SK-N-SH treated with all-trans-retinoic acid at 6 μM for 48 hours (cell line): ENCODE measurements around the gene SSR4.

Experiments
- ATAC-seq: fragments of 200-7000 bp; cut with Tn5 transposase; 3 replicates; pipeline ENCODE4 v1.9.1; 2020; ENCODE audit warnings: mild to moderate bottlenecking, moderate library complexity
- ARNTL ChIP-seq: fragments of 450-650 bp; formaldehyde crosslinking; IDR thresholded peaks from 2 replicates; pipeline ENCODE4 v1.5.0; 2020; ENCODE audit warnings: low read depth, mild to moderate bottlenecking, moderate library complexity, borderline replicate concordance
- BACH2 ChIP-seq: fragments of 250-450 bp; sonication (Bioruptor Pico); IDR thresholded peaks from 2 replicates; pipeline ENCODE4 v1.9.0; 2021; ENCODE audit warnings: mild to moderate bottlenecking, borderline replicate concordance
- CSDC2 ChIP-seq: fragments of 250-450 bp; sonication (Bioruptor Pico); IDR thresholded peaks from 2 replicates; pipeline ENCODE4 v1.5.0; 2020; ENCODE audit warnings: mild to moderate bottlenecking, moderate library complexity
- ESRRG ChIP-seq: fragments of 250-450 bp; sonication (Bioruptor Pico); IDR thresholded peaks from 2 replicates; pipeline ENCODE4 v1.6.1; 2021; ENCODE audit warnings: mild to moderate bottlenecking
- GLIS3 ChIP-seq: fragments of 250-450 bp; sonication (Bioruptor Pico); IDR thresholded peaks from 2 replicates; pipeline ENCODE4 v1.5.0; 2020; ENCODE audit warnings: mild to moderate bottlenecking, moderate library complexity
- ISL1 ChIP-seq: fragments of 250-450 bp; sonication (Bioruptor Pico); IDR thresholded peaks from 2 replicates; pipeline ENCODE4 v2.1.2; 2022; ENCODE audit warnings: mild to moderate bottlenecking, moderate library complexity
- OSR1 ChIP-seq: fragments of 250-450 bp; sonication (Bioruptor Pico); IDR thresholded peaks from 2 replicates; pipeline ENCODE4 v1.8.0; 2022; ENCODE audit warnings: moderate library complexity, mild to moderate bottlenecking, inconsistent platforms
- TCF4 ChIP-seq: fragments of 250-450 bp; sonication (Bioruptor Pico); IDR thresholded peaks from 2 replicates; pipeline ENCODE4 v1.8.0; 2021; ENCODE audit warnings: mild to moderate bottlenecking, moderate library complexity, borderline replicate concordance
- TOX ChIP-seq: fragments of 250-450 bp; sonication (Bioruptor Pico); IDR thresholded peaks from 2 replicates; pipeline ENCODE4 v1.8.0; 2021; ENCODE audit warnings: mild to moderate bottlenecking, moderate library complexity, borderline replicate concordance
- ZC3H10 ChIP-seq: fragments of 250-450 bp; sonication (Bioruptor Pico); IDR thresholded peaks from 2 replicates; pipeline ENCODE4 v1.5.1; 2021; ENCODE audit warnings: mild to moderate bottlenecking, moderate library complexity
- ZFP3 ChIP-seq: fragments of 250-450 bp; sonication (Bioruptor Pico); IDR thresholded peaks from 2 replicates; pipeline ENCODE4 v1.5.0; 2020; ENCODE audit warnings: mild to moderate bottlenecking, moderate library complexity
- ZFP30 ChIP-seq: fragments of 450-650 bp; formaldehyde crosslinking; IDR thresholded peaks from 2 replicates; pipeline ENCODE4 v1.5.0; 2022; ENCODE audit warnings: mild to moderate bottlenecking, moderate library complexity
- ZNF565 ChIP-seq: fragments of 450-650 bp; formaldehyde crosslinking; conservative IDR thresholded peaks from 2 replicates; pipeline ENCODE4 v1.5.0; 2020; ENCODE audit warnings: low read depth, mild to moderate bottlenecking, moderate library complexity
- ZNF70 ChIP-seq: fragments of 450-650 bp; formaldehyde crosslinking; IDR thresholded peaks from 2 replicates; pipeline ENCODE4 v1.5.0; 2020; ENCODE audit warnings: mild to moderate bottlenecking, moderate library complexity
- ZNF8 ChIP-seq: fragments of 450-650 bp; formaldehyde crosslinking; IDR thresholded peaks from 2 replicates; pipeline ENCODE4 v1.5.0; 2020; ENCODE audit warnings: mild to moderate bottlenecking, moderate library complexity
- TF ChIP-seq, protein P1 (sequence below): fragments of 250-450 bp; sonication (Bioruptor Pico); IDR thresholded peaks from 2 replicates; pipeline ENCODE4 v1.8.0; 2020; ENCODE audit warnings: mild to moderate bottlenecking, moderate library complexity, borderline replicate concordance
- TF ChIP-seq, protein P2 (sequence below): fragments of 250-450 bp; sonication (Bioruptor Pico); IDR thresholded peaks from 2 replicates; pipeline ENCODE4 v1.8.0; 2021; ENCODE audit warnings: low read depth, mild to moderate bottlenecking, moderate library complexity, borderline replicate concordance
- TF ChIP-seq, protein P3 (sequence below): fragments of 250-450 bp; sonication (Bioruptor Pico); IDR thresholded peaks from 2 replicates; pipeline ENCODE4 v1.5.1; 2021; ENCODE audit warnings: mild to moderate bottlenecking, moderate library complexity
- TF ChIP-seq, protein P4 (sequence below): fragments of 250-450 bp; sonication (Bioruptor Pico); IDR thresholded peaks from 2 replicates; pipeline ENCODE4 v1.5.1; 2020; ENCODE audit warnings: low read depth, mild to moderate bottlenecking, moderate library complexity

The SSR4 gene

DNA sequence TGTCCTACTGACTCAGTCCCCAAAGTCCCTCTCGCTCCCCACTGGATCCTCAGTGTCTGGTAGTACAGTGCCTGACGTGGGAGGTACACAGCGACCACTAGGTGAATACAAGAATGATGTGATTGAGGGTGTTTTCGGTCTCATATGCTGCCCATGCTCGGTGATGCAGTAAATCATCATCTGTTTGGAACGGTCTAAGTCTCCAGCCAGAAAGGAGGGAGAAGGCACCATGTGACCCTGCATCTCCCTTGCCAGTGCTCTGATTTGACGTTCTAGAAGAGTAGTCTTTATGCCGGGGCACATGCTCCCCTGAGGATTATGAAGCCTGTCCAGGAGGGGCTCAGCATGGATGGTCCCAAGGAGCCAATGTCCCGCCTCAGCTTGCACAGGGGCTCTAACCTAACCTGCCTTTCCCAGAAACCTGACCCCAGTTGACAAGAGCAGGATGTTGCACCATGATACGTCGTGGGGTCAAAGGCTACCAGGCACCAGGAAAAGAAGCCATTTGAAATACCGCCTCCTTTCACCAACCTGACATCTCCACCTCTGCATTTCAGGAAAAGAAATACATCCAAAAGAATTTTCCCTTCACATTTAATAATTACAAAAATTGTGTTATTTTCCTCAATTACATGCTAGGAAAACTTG lies 44.2 kb upstream of the SSR4 start:
- no peak for ATAC-seq
- no peak for TF ChIP-seq ARNTL (CRISPR knock-in tag)

GRCh38 chrX:153755136-153755535 lies 39.3 kb upstream of the SSR4 start:
- TF ChIP-seq ESRRG (CRISPR knock-in tag) (no peak), GLIS3 (CRISPR knock-in tag) (no peak)

DNA sequence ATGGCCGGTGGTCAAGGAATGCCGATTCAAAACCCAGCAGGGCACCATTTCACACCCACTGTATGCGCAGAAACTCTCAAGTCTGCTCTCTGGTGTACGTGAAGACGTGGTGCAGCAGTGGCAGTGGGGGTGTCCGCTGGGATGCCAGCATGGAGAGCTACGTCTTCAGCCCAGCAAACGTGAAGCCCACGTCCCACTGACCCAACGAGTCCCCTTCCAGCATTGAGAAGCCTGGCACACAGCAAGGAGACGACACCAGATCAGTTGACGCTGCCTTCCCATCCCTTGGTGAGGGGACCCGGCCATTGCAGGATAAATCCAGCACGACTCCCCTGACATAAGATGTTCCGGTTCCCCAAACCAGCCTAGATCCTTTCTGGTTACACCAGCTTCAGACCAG lies 32.6 kb upstream of the SSR4 start:
- TF ChIP-seq ARNTL (CRISPR knock-in tag) (no peak), ZNF565 (CRISPR knock-in tag) (no peak), ZC3H10 (CRISPR knock-in tag) (no peak), BACH2 (CRISPR knock-in tag) (no peak), CSDC2 (CRISPR knock-in tag) (no peak), TCF4 (CRISPR knock-in tag) (no peak), ZFP30 (CRISPR knock-in tag) (no peak), GLIS3 (CRISPR knock-in tag) (no peak), ISL1 (no peak), ESRRG (CRISPR knock-in tag) (no peak), ZNF8 (CRISPR knock-in tag) (no peak), ZNF70 (no peak), OSR1 (CRISPR knock-in tag) (no peak), ZFP3 (CRISPR knock-in tag) (no peak)
- TF ChIP-seq, protein P1, sequence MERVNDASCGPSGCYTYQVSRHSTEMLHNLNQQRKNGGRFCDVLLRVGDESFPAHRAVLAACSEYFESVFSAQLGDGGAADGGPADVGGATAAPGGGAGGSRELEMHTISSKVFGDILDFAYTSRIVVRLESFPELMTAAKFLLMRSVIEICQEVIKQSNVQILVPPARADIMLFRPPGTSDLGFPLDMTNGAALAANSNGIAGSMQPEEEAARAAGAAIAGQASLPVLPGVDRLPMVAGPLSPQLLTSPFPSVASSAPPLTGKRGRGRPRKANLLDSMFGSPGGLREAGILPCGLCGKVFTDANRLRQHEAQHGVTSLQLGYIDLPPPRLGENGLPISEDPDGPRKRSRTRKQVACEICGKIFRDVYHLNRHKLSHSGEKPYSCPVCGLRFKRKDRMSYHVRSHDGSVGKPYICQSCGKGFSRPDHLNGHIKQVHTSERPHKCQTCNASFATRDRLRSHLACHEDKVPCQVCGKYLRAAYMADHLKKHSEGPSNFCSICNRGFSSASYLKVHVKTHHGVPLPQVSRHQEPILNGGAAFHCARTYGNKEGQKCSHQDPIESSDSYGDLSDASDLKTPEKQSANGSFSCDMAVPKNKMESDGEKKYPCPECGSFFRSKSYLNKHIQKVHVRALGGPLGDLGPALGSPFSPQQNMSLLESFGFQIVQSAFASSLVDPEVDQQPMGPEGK (CRISPR knock-in tag), result no peak
- TF ChIP-seq, protein P2, sequence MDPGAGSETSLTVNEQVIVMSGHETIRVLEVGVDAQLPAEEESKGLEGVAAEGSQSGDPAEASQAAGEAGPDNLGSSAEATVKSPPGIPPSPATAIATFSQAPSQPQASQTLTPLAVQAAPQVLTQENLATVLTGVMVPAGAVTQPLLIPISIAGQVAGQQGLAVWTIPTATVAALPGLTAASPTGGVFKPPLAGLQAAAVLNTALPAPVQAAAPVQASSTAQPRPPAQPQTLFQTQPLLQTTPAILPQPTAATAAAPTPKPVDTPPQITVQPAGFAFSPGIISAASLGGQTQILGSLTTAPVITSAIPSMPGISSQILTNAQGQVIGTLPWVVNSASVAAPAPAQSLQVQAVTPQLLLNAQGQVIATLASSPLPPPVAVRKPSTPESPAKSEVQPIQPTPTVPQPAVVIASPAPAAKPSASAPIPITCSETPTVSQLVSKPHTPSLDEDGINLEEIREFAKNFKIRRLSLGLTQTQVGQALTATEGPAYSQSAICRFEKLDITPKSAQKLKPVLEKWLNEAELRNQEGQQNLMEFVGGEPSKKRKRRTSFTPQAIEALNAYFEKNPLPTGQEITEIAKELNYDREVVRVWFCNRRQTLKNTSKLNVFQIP (CRISPR knock-in tag), result no peak
- TF ChIP-seq, protein P3, sequence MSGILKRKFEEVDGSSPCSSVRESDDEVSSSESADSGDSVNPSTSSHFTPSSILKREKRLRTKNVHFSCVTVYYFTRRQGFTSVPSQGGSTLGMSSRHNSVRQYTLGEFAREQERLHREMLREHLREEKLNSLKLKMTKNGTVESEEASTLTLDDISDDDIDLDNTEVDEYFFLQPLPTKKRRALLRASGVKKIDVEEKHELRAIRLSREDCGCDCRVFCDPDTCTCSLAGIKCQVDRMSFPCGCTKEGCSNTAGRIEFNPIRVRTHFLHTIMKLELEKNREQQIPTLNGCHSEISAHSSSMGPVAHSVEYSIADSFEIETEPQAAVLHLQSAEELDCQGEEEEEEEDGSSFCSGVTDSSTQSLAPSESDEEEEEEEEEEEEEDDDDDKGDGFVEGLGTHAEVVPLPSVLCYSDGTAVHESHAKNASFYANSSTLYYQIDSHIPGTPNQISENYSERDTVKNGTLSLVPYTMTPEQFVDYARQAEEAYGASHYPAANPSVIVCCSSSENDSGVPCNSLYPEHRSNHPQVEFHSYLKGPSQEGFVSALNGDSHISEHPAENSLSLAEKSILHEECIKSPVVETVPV (CRISPR knock-in tag), result no peak
- TF ChIP-seq, protein P4, sequence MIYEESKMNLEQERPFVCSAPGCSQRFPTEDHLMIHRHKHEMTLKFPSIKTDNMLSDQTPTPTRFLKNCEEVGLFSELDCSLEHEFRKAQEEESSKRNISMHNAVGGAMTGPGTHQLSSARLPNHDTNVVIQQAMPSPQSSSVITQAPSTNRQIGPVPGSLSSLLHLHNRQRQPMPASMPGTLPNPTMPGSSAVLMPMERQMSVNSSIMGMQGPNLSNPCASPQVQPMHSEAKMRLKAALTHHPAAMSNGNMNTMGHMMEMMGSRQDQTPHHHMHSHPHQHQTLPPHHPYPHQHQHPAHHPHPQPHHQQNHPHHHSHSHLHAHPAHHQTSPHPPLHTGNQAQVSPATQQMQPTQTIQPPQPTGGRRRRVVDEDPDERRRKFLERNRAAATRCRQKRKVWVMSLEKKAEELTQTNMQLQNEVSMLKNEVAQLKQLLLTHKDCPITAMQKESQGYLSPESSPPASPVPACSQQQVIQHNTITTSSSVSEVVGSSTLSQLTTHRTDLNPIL (CRISPR knock-in tag), result no peak

More at GRCh38 chrX:153755136-153755535, 39.3 kb upstream of the SSR4 start:
- no peak for ATAC-seq

DNA sequence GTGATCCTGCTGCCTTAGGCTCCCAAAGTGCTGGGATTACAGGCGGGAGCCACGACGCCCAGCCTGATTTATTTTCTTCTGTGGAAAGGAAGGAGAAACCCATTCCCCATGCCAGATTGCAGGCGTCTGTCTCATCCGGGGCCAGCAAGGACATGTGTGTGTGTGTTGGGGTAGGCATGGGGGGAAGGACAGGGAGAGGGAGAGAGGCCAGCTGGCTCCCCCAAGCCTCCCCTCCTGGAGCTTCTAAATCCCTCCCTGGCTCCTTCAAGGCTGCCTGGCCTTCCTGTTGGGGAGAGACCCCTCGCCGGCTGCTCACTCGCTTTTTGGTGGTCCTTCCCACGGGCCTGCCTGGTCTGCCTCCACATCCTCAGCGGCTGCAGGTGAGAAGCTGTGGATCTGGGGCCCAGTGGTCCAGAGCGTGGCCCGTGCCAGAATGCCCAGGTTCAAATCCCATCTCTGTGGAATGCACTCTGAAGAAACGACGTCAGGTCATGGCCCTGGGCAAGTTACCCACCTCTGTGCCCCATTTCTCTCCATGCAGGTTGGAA lies 31.8 kb upstream of the SSR4 start:
- ATAC-seq, result no peak
- TF ChIP-seq ESRRG (CRISPR knock-in tag) (no peak), ZFP3 (CRISPR knock-in tag) (no peak), TOX (CRISPR knock-in tag) (no peak)
- TF ChIP-seq, protein P4 (CRISPR knock-in tag), result no peak

More for the DNA sequence above, 32.6 kb upstream of the SSR4 start:
- ATAC-seq, result no peak
